ENCODE data around the gene MTF1. TPM values are rescaled to one million over a fixed set of nuclear protein-coding genes. Genes with fewer than 3 reads are reported as not detected.
"Not testable (repeated sequence)": the region's sequence is repeated elsewhere in the genome, so short reads cannot be mapped to it uniquely, and the experiment has no call there.

MTF1 gene
- total RNA-seq, 6 experiments from 2014 or later = 20.2 to 24.4 (median 22.2) TPM

- Mint-ChIP-seq H3K4me1 (ENCODE audit: low read depth) (no peaks in the 10 kb centered on the region), H3K36me3 (ENCODE audit: low read depth) (no peaks in the 10 kb centered on the region), H3K27me3 (ENCODE audit: insufficient read depth) (peaks cover 20% of the 10 kb centered on the region), H3K27ac (no peak overlapping the region), H3K9me3 (peaks cover 6% of the 10 kb centered on the region; the same call in 1 of the 2 replicates), H3K4me3 (no peak overlapping the region)
- DNase-seq = no peak
- TF ChIP-seq CTCF (IDR thresholded peaks at IDR 0.05) = no peak
Observed at GRCh38 chr1:37778654-37779053, 80.7 kb downstream of the MTF1 start.

GRCh38 chr1:37776946-37777516 lies 82.4 kb downstream of the MTF1 start:
- no peak for TF ChIP-seq CTCF (IDR thresholded peaks at IDR 0.05)
- DNase-seq = no peak
- peaks cover 13% of the 10 kb centered on the region; the same call in 1 of the 2 replicates for H3K9me3 Mint-ChIP-seq
- H3K4me3 Mint-ChIP-seq = no peak overlapping the region
- peaks cover 27% of the 10 kb centered on the region for H3K27me3 Mint-ChIP-seq (ENCODE audit: insufficient read depth)
- no peak overlapping the region for H3K27ac Mint-ChIP-seq
- no peaks in the 10 kb centered on the region for H3K4me1 Mint-ChIP-seq (ENCODE audit: low read depth)
- H3K36me3 Mint-ChIP-seq (ENCODE audit: low read depth) = no peaks in the 10 kb centered on the region

GRCh38 chr1:37771440-37771839 lies 88.0 kb downstream of the MTF1 start:
- not testable (repeated sequence) for H3K36me3 Mint-ChIP-seq (ENCODE audit: low read depth); DNase-seq; H3K27ac Mint-ChIP-seq; H3K4me3 Mint-ChIP-seq; H3K4me1 Mint-ChIP-seq (ENCODE audit: low read depth)
- Mint-ChIP-seq H3K9me3 (peaks cover 13% of the 10 kb centered on the region; the same call in 1 of the 2 replicates), H3K27me3 (ENCODE audit: insufficient read depth) (peaks cover 20% of the 10 kb centered on the region)

- Mint-ChIP-seq H3K4me1 (ENCODE audit: low read depth) (0 out of 2 replicates have a peak, but pooled peaks cover 5% of the 10 kb centered on the region), H3K27ac (no peak overlapping the region), H3K27me3 (ENCODE audit: insufficient read depth) (peaks cover 30% of the 10 kb centered on the region), H3K36me3 (ENCODE audit: low read depth) (no peaks in the 10 kb centered on the region), H3K9me3 (no peaks in the 10 kb centered on the region), H3K4me3 (no peak overlapping the region)
- TF ChIP-seq CTCF (IDR thresholded peaks at IDR 0.05) = no peak
- no peak for DNase-seq
Observed at GRCh38 chr1:37767488-37767887, 91.9 kb downstream of the MTF1 start.

- no peaks in the 10 kb centered on the region for H3K9me3 Mint-ChIP-seq
Observed at GRCh38 chr1:37765916-37766664, 93.3 kb downstream of the MTF1 start.

More at GRCh38 chr1:37765916-37766664, 93.3 kb downstream of the MTF1 start:
- Mint-ChIP-seq H3K4me3 (no peak overlapping the region), H3K36me3 (ENCODE audit: low read depth) (no peaks in the 10 kb centered on the region), H3K27me3 (ENCODE audit: insufficient read depth) (peaks cover 32% of the 10 kb centered on the region), H3K4me1 (ENCODE audit: low read depth) (0 out of 2 replicates have a peak, but pooled peaks cover 5% of the 10 kb centered on the region), H3K27ac (no peak overlapping the region)
- TF ChIP-seq CTCF (IDR thresholded peaks at IDR 0.05) = no peak
- no peak for DNase-seq

Data from HFFc6 (cell line).